LNCaP clone FGC (cell line): ENCODE results near the gene TMCO5A.
A peak's percentile ranks its signal among the peaks of the same experiment; 100 is the strongest.

Experiments
- DNase-seq: peaks from one replicate; pipeline ENCODE4 v3.0.0-alpha.2; 2011; ENCODE audit warnings: low read depth
- H3K4me3 ChIP-seq: 2 replicates; pipeline ENCODE4 v1.5.1; 2011; ENCODE audit warnings: mild to moderate bottlenecking, low read depth, low read length, control low read depth
- TF ChIP-seq, protein P1 (sequence below): IDR thresholded peaks from 2 replicates; pipeline ENCODE4 v1.5.1; 2012; ENCODE audit warnings: mild to moderate bottlenecking; ENCODE audit not compliant: control insufficient read depth, insufficient read depth; ENCODE audit errors: extremely low read depth

TMCO5A gene

GRCh38 chr15:37900326-37901221, 33.9 kb upstream of the TMCO5A start:
- DNase-seq = no peak
- H3K4me3 ChIP-seq = no peak overlapping the region
- TF ChIP-seq, protein P1, sequence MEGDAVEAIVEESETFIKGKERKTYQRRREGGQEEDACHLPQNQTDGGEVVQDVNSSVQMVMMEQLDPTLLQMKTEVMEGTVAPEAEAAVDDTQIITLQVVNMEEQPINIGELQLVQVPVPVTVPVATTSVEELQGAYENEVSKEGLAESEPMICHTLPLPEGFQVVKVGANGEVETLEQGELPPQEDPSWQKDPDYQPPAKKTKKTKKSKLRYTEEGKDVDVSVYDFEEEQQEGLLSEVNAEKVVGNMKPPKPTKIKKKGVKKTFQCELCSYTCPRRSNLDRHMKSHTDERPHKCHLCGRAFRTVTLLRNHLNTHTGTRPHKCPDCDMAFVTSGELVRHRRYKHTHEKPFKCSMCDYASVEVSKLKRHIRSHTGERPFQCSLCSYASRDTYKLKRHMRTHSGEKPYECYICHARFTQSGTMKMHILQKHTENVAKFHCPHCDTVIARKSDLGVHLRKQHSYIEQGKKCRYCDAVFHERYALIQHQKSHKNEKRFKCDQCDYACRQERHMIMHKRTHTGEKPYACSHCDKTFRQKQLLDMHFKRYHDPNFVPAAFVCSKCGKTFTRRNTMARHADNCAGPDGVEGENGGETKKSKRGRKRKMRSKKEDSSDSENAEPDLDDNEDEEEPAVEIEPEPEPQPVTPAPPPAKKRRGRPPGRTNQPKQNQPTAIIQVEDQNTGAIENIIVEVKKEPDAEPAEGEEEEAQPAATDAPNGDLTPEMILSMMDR = no peak

- TF ChIP-seq, protein P1 = no peak
- no peak for DNase-seq
- no peak overlapping the region for H3K4me3 ChIP-seq
Measured at GRCh38 chr15:37902126-37902525, 32.3 kb upstream of the TMCO5A start.

DNA sequence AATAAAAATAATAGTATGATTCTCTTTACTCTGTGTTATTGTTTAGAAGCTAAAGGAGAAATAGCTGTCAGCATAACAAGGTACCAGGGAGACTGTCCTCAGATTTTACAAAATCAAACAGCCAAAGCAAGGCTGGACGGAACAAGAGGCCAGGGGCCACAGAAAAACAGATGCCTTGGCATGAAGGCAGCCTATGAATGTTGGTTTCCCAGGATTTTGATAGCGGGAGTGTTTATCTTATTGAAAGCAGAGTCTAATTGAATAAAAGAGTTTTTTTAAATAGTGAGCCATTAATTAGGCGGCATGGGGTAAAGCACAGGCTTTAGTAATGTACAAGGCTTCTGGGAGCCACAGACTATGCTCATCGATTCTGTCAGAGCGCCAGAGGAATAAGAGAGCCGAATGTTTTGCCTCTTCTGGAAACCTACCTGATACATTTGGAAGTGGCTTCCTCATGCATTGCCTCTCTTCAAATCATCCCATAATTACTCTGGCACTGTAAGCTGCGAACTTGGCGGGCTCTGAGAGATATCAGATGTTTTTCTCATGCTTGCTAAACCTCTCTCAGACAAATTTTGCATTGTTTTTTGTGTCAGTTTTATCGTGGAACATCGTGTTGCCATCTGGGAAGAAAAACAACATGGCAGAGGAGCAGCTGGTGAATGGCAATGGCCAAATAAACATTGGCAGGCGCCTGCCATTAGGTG, 30.4 kb upstream of the TMCO5A start:
- TF ChIP-seq, protein P1 = no peak
- H3K4me3 ChIP-seq = no peak overlapping the region
- DNase-seq = no peak

GRCh38 chr15:37907136-37907535, 27.3 kb upstream of the TMCO5A start:
- TF ChIP-seq, protein P1 = no peak
- no peak overlapping the region for H3K4me3 ChIP-seq
- no peak for DNase-seq

GRCh38 chr15:37921527-37922385, 12.7 kb upstream of the TMCO5A start:
- TF ChIP-seq, protein P1 = no peak
- peak; percentile 39 for DNase-seq
- no peak overlapping the region for H3K4me3 ChIP-seq

DNA sequence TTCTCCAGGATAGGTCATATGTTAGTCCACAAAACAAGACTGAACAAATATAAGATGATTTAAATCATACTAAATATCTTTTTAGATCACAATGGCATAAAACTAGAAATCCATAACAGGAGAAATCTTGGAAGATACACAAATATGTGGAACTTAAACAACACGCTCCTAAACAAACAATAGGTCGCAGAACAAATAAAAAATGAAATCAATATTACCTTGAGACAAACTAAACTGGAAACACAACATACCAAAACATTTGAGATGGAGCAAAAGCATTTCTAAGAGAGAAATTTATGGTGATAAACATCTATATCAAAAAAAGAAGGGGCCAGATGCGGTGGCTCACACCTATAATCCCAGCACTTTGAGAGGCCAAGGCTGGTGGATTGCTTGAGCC, 8.3 kb upstream of the TMCO5A start:
- DNase-seq = peak; percentile 40

More for the DNA sequence above, 8.3 kb upstream of the TMCO5A start:
- TF ChIP-seq, protein P1 = no peak
- H3K4me3 ChIP-seq = no peak overlapping the region
